Hematopoietic multipotent progenitor cell treated with erythropoietin and hydrocortisone succinate and interleukin-3 and kit ligand, for 8 days (in vitro differentiated cells): ENCODE results near the gene CENPL.

Experiments used
- DNase-seq: peaks from one replicate; pipeline ENCODE4 v3.0.0-alpha.2; 2015

Gene CENPL

GRCh38 chr1:173753830-173754229, 70.9 kb downstream of the CENPL start:
- no peak for DNase-seq
